HCT116 (cell line): Measurements from ENCODE around the gene MYL4. TPM values are rescaled to one million over a fixed set of nuclear protein-coding genes. Genes with fewer than 3 reads are reported as not detected.
"Not testable (repeated sequence)": the region's sequence is repeated elsewhere in the genome, so short reads cannot be mapped to it uniquely, and the experiment has no call there.

Experiments used
- ATAC-seq: fragments of 200-7000 bp; cut with Tn5 transposase; 2 replicates; pipeline ENCODE4 v1.9.1; 2020; ENCODE audit warnings: mild to moderate bottlenecking, moderate library complexity
- BruUV-seq: library from RNA; stranded (reverse); fragments of 400-500 nt; replicated peaks from 2 replicates; lab custom pipeline; 2021; lab: Mats Ljungman, UMichigan
- CTCF ChIA-PET: fragments of 300-600 bp; sonication (Branson Sonifier 250); formaldehyde crosslinking; loops from one replicate; lab custom pipeline; 2021; ENCODE audit warnings: antibody characterized with exemption; lab: Charles Lee
- POLR2A ChIA-PET: fragments of 300-600, 350-600 bp; sonication (Branson Sonifier 250); formaldehyde crosslinking; loops from one replicate; lab custom pipeline; 2021; ENCODE audit warnings: antibody characterized with exemption; lab: Charles Lee
- RAD21 ChIA-PET, 2 experiments: fragments of 300-600 bp; sonication (Branson Sonifier 250); formaldehyde crosslinking; loops; one replicate each; lab custom pipeline; 2023; ENCODE audit warnings: low total read pairs in 2 of 2; ENCODE audit not compliant: uncharacterized antibody in 2 of 2, unreplicated experiment in 2 of 2, low non-redundant PET in 1 of 2; lab: Charles Lee
- DNase-seq: peaks from one replicate; pipeline ENCODE4 v3.0.0-alpha.2; 2010; ENCODE audit warnings: low read depth, low spot score
- H2AFZ ChIP-seq: fragments of 200-600 bp; shearing (Covaris generic), sonication (generic); 2 replicates; pipeline ENCODE4 v1.6.1; 2017; ENCODE audit warnings: low read depth, mixed run types, mixed read lengths, antibody characterized with exemption, low read length; ENCODE audit not compliant: poor library complexity, severe bottlenecking
- H3K27ac ChIP-seq: 2 replicates; pipeline ENCODE4 v1.5.1; 2012; ENCODE audit warnings: low read depth, low read length
- H3K27me3 ChIP-seq: fragments of 200-600 bp; sonication (generic); 2 replicates; pipeline ENCODE4 v1.6.1; 2016; ENCODE audit warnings: mixed run types, low read length, mixed read lengths; ENCODE audit not compliant: insufficient read depth
- H3K36me3 ChIP-seq, 2 experiments: fragments of 200-500 bp in 1 of 2; fragments of 200-600 bp in 1 of 2; sonication (Bioruptor generic) in 1 of 2; sonication (generic) in 1 of 2; 2 replicates each; pipeline versions ENCODE4 v1.5.1 to v1.6.1; 2014 to 2016; ENCODE audit warnings: low read length in 2 of 2, inconsistent platforms in 1 of 2, mixed read lengths in 1 of 2, mixed run types in 1 of 2; ENCODE audit not compliant: insufficient read depth in 2 of 2, control insufficient read depth in 1 of 2
- H3K4me1 ChIP-seq, 2 experiments: fragments of 200-600 bp in 1 of 2; sonication (generic) in 1 of 2; 2 replicates each; pipeline versions ENCODE4 v1.5.1 to v1.6.1; 2012 to 2017; ENCODE audit warnings: low read length in 2 of 2, inconsistent platforms in 1 of 2, mild to moderate bottlenecking in 1 of 2, mixed read lengths in 1 of 2, mixed run types in 1 of 2, moderate library complexity in 1 of 2; ENCODE audit not compliant: insufficient read depth in 2 of 2, control insufficient read depth in 1 of 2
- H3K4me2 ChIP-seq: fragments of 200-600 bp; sonication (generic); 2 replicates; pipeline ENCODE4 v1.6.1; 2017; ENCODE audit warnings: mixed run types, low read length, mixed read lengths
- H3K4me3 ChIP-seq, 2 experiments: fragments of 200-600 bp in 1 of 2; sonication (generic) in 1 of 2; replicated peaks in 1 of 2; 2 replicates each; pipeline ENCODE4 v1.5.1; 2011 to 2016; ENCODE audit warnings: low read length in 2 of 2, control low read depth in 1 of 2, low read depth in 1 of 2, mild to moderate bottlenecking in 1 of 2, mixed read lengths in 1 of 2, mixed run types in 1 of 2
- H3K79me2 ChIP-seq: fragments of 200-600 bp; sonication (generic); 2 replicates; pipeline ENCODE4 v1.6.1; 2017; ENCODE audit warnings: mild to moderate bottlenecking, mixed run types, low read length, moderate library complexity, mixed read lengths; ENCODE audit not compliant: insufficient read depth
- H3K9ac ChIP-seq: fragments of 200-600 bp; sonication (generic); 2 replicates; pipeline ENCODE4 v1.6.1; 2016; ENCODE audit warnings: low read length, mixed read lengths
- H3K9me2 ChIP-seq: fragments of 200-600 bp; sonication (generic), shearing (Covaris generic); 2 replicates; pipeline ENCODE4 v1.6.1; 2017; ENCODE audit warnings: mixed run types, mild to moderate bottlenecking, moderate library complexity; ENCODE audit not compliant: insufficient read depth
- H3K9me3 ChIP-seq, 2 experiments: fragments of 200-500 bp in 1 of 2; fragments of 200-600 bp in 1 of 2; sonication (Bioruptor generic) in 1 of 2; sonication (generic) in 1 of 2; 2 replicates each; pipeline ENCODE4 v1.6.1; 2014 to 2017; ENCODE audit warnings: low read length in 2 of 2, mixed read lengths in 2 of 2, inconsistent platforms in 1 of 2, low read depth in 1 of 2, mild to moderate bottlenecking in 1 of 2, mixed run types in 1 of 2, moderate library complexity in 1 of 2; ENCODE audit not compliant: control insufficient read depth in 1 of 2, insufficient read depth in 1 of 2
- H4K20me1 ChIP-seq: fragments of 200-600 bp; sonication (generic), shearing (Covaris generic); 2 replicates; pipeline ENCODE4 v1.6.1; 2017; ENCODE audit warnings: mixed run types, mild to moderate bottlenecking, moderate library complexity; ENCODE audit not compliant: insufficient read depth
- CEBPB ChIP-seq: IDR thresholded peaks from 2 replicates; pipeline ENCODE4 v1.6.1; 2012; ENCODE audit warnings: low read depth
- EGR1 ChIP-seq: IDR thresholded peaks from 2 replicates; pipeline ENCODE4 v1.6.1; 2012; ENCODE audit warnings: low read depth
- ELF1 ChIP-seq: IDR thresholded peaks from 2 replicates; pipeline ENCODE4 v1.6.1; 2012; ENCODE audit warnings: low read depth, borderline replicate concordance
- EZH2 ChIP-seq: fragments of 200-600 bp; sonication (generic); IDR thresholded peaks from 2 replicates; pipeline ENCODE4 v1.6.1; 2017; ENCODE audit warnings: antibody characterized with exemption, mixed run types
- EZH2phosphoT487 ChIP-seq: fragments of 200-600 bp; IDR thresholded peaks from 2 replicates; pipeline ENCODE4 v1.6.1; 2018; ENCODE audit warnings: antibody characterized with exemption, borderline replicate concordance
- FOSL1 ChIP-seq: IDR thresholded peaks from 2 replicates; pipeline ENCODE4 v1.6.1; 2012; ENCODE audit warnings: low read depth
- MAX ChIP-seq: IDR thresholded peaks from 2 replicates; pipeline ENCODE4 v1.6.1; 2012
- POLR2AphosphoS5 ChIP-seq: IDR thresholded peaks from 2 replicates; pipeline ENCODE4 v1.6.1; 2011; ENCODE audit warnings: mild to moderate bottlenecking, low read depth, low read length, moderate library complexity
- RAD21 ChIP-seq: IDR thresholded peaks from 2 replicates; pipeline ENCODE4 v1.6.1; 2012; ENCODE audit warnings: low read depth, mild to moderate bottlenecking
- SIN3A ChIP-seq: IDR thresholded peaks from 2 replicates; pipeline ENCODE4 v1.6.1; 2012; ENCODE audit warnings: low read depth
- SP1 ChIP-seq: IDR thresholded peaks from 2 replicates; pipeline ENCODE4 v1.6.1; 2012; ENCODE audit warnings: low read depth
- SRF ChIP-seq: IDR thresholded peaks from 2 replicates; pipeline ENCODE4 v1.6.1; 2012; ENCODE audit warnings: low read depth
- YY1 ChIP-seq: IDR thresholded peaks from 2 replicates; pipeline ENCODE4 v1.6.1; 2011; ENCODE audit warnings: low read length, low read depth, moderate library complexity, mild to moderate bottlenecking; ENCODE audit not compliant: insufficient replicate concordance; ENCODE audit errors: extremely low read depth
- ZFX ChIP-seq: fragments of 450-650 bp; IDR thresholded peaks from 2 replicates; pipeline ENCODE4 v1.6.1; 2017
- ZNF274 ChIP-seq: fragments of 200-500 bp; sonication (Bioruptor generic); IDR thresholded peaks from 2 replicates; pipeline ENCODE4 v1.6.1; 2014; ENCODE audit warnings: mild to moderate bottlenecking, low read depth, low read length, inconsistent platforms
- intact Hi-C: fragments of 100-400 bp; cut with micrococcal nuclease; formaldehyde crosslinking; loops from 2 replicates; pipeline ENCODE4 v1.10.0; 2022
- total RNA-seq: library from RNA; stranded (reverse); gene quantifications from one replicate; pipeline ENCODE4 v1.2.1, GENCODE V29; 2021; ENCODE audit not compliant: unreplicated experiment
- TF ChIP-seq, protein P1 (sequence below): IDR thresholded peaks from 2 replicates; pipeline ENCODE4 v1.6.1; 2011; ENCODE audit warnings: mild to moderate bottlenecking, low read length, moderate library complexity; ENCODE audit not compliant: insufficient replicate concordance; ENCODE audit errors: extremely low read depth

The MYL4 gene
- total RNA-seq, 1 experiment from 2014 or later, result 0.32 TPM

DNA sequence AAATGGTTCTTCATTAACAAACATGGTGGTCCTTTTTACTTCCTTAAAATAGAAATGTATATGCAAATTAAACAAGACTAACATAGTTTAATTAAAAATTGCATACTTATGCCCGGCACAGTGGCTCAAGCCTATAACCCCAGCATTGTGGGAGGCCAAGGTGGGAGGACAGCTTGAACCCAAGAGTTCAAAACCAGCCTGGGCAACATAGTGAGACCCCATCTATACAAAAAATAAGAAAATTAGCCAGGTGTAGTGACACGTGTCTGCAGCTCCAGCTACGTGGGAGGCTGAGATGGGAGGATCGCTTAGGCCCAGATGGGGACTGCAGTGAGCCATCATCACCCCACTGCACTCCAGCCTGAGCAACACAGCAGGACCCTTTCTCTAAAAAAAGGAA is 38.4 kb upstream of the MYL4 start (continued):
- TF ChIP-seq EZH2 (no peak), CEBPB (no peak), FOSL1 (no peak), SRF (no peak), SP1 (no peak)
- TF ChIP-seq, all 23 proteins: peak for 0

- Histone ChIP-seq H3K36me3 (peaks cover 4 to 23% of the 10 kb centered on the region in 2 experiments; a peak in 3 of 4 replicates), H3K9me2 (no peaks in the 10 kb centered on the region), H3K9me3 (no peaks in the 10 kb centered on the region), H2AFZ (no peak overlapping the region), H3K4me2 (no peak overlapping the region)
- CTCF ChIA-PET, result no interaction called here
- no TSS peak for BruUV-seq
- no peak for TF ChIP-seq ZFX
- TF ChIP-seq MAX, result no peak
- TF ChIP-seq POLR2AphosphoS5, result no peak
- no peak for TF ChIP-seq EGR1
- TF ChIP-seq CEBPB, result no peak
- TF ChIP-seq, protein P1, sequence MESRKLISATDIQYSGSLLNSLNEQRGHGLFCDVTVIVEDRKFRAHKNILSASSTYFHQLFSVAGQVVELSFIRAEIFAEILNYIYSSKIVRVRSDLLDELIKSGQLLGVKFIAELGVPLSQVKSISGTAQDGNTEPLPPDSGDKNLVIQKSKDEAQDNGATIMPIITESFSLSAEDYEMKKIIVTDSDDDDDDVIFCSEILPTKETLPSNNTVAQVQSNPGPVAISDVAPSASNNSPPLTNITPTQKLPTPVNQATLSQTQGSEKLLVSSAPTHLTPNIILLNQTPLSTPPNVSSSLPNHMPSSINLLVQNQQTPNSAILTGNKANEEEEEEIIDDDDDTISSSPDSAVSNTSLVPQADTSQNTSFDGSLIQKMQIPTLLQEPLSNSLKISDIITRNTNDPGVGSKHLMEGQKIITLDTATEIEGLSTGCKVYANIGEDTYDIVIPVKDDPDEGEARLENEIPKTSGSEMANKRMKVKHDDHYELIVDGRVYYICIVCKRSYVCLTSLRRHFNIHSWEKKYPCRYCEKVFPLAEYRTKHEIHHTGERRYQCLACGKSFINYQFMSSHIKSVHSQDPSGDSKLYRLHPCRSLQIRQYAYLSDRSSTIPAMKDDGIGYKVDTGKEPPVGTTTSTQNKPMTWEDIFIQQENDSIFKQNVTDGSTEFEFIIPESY, result no peak
- no peak for TF ChIP-seq EZH2phosphoT487
- TF ChIP-seq SP1, result no peak
- no peak for TF ChIP-seq YY1
- TF ChIP-seq ELF1, result no peak
- TF ChIP-seq RAD21, result no peak
- TF ChIP-seq SIN3A, result no peak
- TF ChIP-seq ZNF274, result no peak
- no peak for TF ChIP-seq FOSL1
- TF ChIP-seq, all 23 proteins: peak for 0
- ChIA-PET POLR2A (no interaction called here), RAD21 (no interaction called here)
- H3K4me1 ChIP-seq, result no peaks in the 10 kb centered on the region
- H4K20me1 ChIP-seq, result peaks cover 17% of the 10 kb centered on the region; the same call in 1 of the 2 replicates
- H3K27me3 ChIP-seq, result no peaks in the 10 kb centered on the region
- H3K79me2 ChIP-seq, result peaks cover 88% of the 10 kb centered on the region
- H3K27ac ChIP-seq, result no peak overlapping the region
- H3K4me3 ChIP-seq, result no peak overlapping the region
- ATAC-seq, result no peak
- no peak for DNase-seq
- intact Hi-C loops, result no loop called here
- H3K9ac ChIP-seq, result no peak overlapping the region
Observed at GRCh38 chr17:47172696-47173565, 36.2 kb upstream of the MYL4 start.

- Histone ChIP-seq H3K36me3 (peaks cover 4 to 32% of the 10 kb centered on the region in 2 experiments; a peak in 3 of 4 replicates), H3K79me2 (peaks cover 99% of the 10 kb centered on the region), H4K20me1 (peaks cover 17% of the 10 kb centered on the region; the same call in 1 of the 2 replicates)
- POLR2A ChIA-PET, BruUV-seq, H3K9me2 ChIP-seq, H3K4me2 ChIP-seq, H3K27me3 ChIP-seq, H3K27ac ChIP-seq, H3K4me1 ChIP-seq, H3K9me3 ChIP-seq, CTCF ChIA-PET, ATAC-seq, DNase-seq, RAD21 ChIA-PET, intact Hi-C loops, H2AFZ ChIP-seq, H3K4me3 ChIP-seq, H3K9ac ChIP-seq: not testable (repeated sequence)
Observed at GRCh38 chr17:47174823-47175222, 34.3 kb upstream of the MYL4 start.
